HepG2 (cell line): ENCODE measurements around the gene LYPD6B.

Experiments used
- ATF1 ChIP-seq: IDR thresholded peaks from 2 replicates; pipeline ENCODE4 v1.6.1; 2016; ENCODE audit warnings: mild to moderate bottlenecking, control low read depth
- CENPBD1 ChIP-seq: sonication (generic); formaldehyde crosslinking; IDR thresholded peaks from 2 replicates; pipeline ENCODE4 v1.8.0; 2022; ENCODE audit warnings: missing genetic modification reagents, low read depth, mild to moderate bottlenecking, borderline replicate concordance
- CREB3 ChIP-seq: sonication (generic); formaldehyde crosslinking; IDR thresholded peaks from 2 replicates; pipeline ENCODE4 v1.5.0; 2020; ENCODE audit warnings: missing genetic modification reagents
- CTCF ChIP-seq: sonication (generic); formaldehyde crosslinking; IDR thresholded peaks from 2 replicates; pipeline ENCODE4 v1.5.0; 2020; ENCODE audit warnings: mild to moderate bottlenecking, missing genetic modification reagents, moderate library complexity
- MED1 ChIP-seq: sonication (generic); formaldehyde crosslinking; IDR thresholded peaks from 2 replicates; pipeline ENCODE4 v1.4.0; 2020; ENCODE audit warnings: missing genetic modification reagents
- NR1H2 ChIP-seq: sonication (generic); formaldehyde crosslinking; IDR thresholded peaks from 2 replicates; pipeline ENCODE4 v1.8.1; 2022; ENCODE audit warnings: low read depth, missing genetic modification reagents, borderline replicate concordance
- RAD21 ChIP-seq: fragments of 450-650 bp; formaldehyde crosslinking; IDR thresholded peaks from 2 replicates; pipeline ENCODE4 v1.5.0; 2020; ENCODE audit warnings: mild to moderate bottlenecking
- RXRA ChIP-seq: sonication (generic); formaldehyde crosslinking; IDR thresholded peaks from 2 replicates; pipeline ENCODE4 v1.5.1; 2020; ENCODE audit warnings: missing genetic modification reagents
- TCF12 ChIP-seq, 2 experiments: fragments of 450-650 bp in 1 of 2; sonication (generic) in 1 of 2; formaldehyde crosslinking in 1 of 2; IDR thresholded peaks; 2 replicates each; pipeline versions ENCODE4 v1.6.1 to v1.8.0; 2017 to 2022; ENCODE audit warnings: antibody characterized with exemption in 1 of 2, mild to moderate bottlenecking in 1 of 2, missing genetic modification reagents in 1 of 2, moderate library complexity in 1 of 2
- TFAP4 ChIP-seq: sonication (generic); IDR thresholded peaks from 2 replicates; pipeline ENCODE4 v1.6.1; 2016; ENCODE audit warnings: low read depth, borderline replicate concordance
- USF2 ChIP-seq, 2 experiments: sonication (generic) in 1 of 2; formaldehyde crosslinking in 1 of 2; IDR thresholded peaks; 2 replicates each; pipeline versions ENCODE4 v1.5.1 to v1.6.1; 2011 to 2020; ENCODE audit warnings: borderline replicate concordance in 1 of 2, low read depth in 1 of 2, low read length in 1 of 2, mild to moderate bottlenecking in 1 of 2, missing genetic modification reagents in 1 of 2, moderate library complexity in 1 of 2
- ZNF207 ChIP-seq: fragments of 450-650 bp; IDR thresholded peaks from 2 replicates; pipeline ENCODE4 v1.6.1; 2016; ENCODE audit warnings: antibody characterized with exemption, borderline replicate concordance

GRCh38 chr2:148996805-148997204, 41.7 kb upstream of the LYPD6B start:
- TF ChIP-seq TFAP4 (no peak), CTCF (CRISPR knock-in tag) (no peak), ZNF207 (no peak), RAD21 (CRISPR knock-in tag) (no peak), NR1H2 (CRISPR knock-in tag) (no peak), ATF1 (CRISPR knock-in tag) (no peak), RXRA (CRISPR knock-in tag) (no peak), CENPBD1 (CRISPR knock-in tag) (no peak), MED1 (no peak), USF2 (IDR thresholded peaks at IDR 0.05; ENCODE audit: low read depth, low read length) (no peak), USF2 (CRISPR knock-in tag; IDR thresholded peaks at IDR 0.05; ENCODE audit: borderline replicate concordance) (no peak), CREB3 (CRISPR knock-in tag) (no peak), TCF12 (IDR thresholded peaks at IDR 0.05) (no peak), TCF12 (CRISPR knock-in tag; IDR thresholded peaks at IDR 0.05) (no peak)
